ENCODE data around the gene PIGU. TPM values are rescaled to one million over a fixed set of nuclear protein-coding genes. Genes with fewer than 3 reads are reported as not detected.
"Not testable (repeated sequence)": the region's sequence is repeated elsewhere in the genome, so short reads cannot be mapped to it uniquely, and the experiment has no call there.

The PIGU gene
- polyA plus RNA-seq, 1 donor from 2014 or later = 35.8 TPM

- no peaks in the 10 kb centered on the region for H3K27me3 ChIP-seq (ENCODE audit: insufficient read depth, low read depth, low read length)
- no peaks in the 10 kb centered on the region for H3K79me2 ChIP-seq (replicated peaks; ENCODE audit: insufficient read depth, low read length)
- no peak overlapping the region for H3K4me3 ChIP-seq (ENCODE audit: low read length)
- no peaks in the 10 kb centered on the region for H3F3A ChIP-seq (ENCODE audit: insufficient read depth, low read length, poor library complexity, severe bottlenecking)
- no peak overlapping the region for H3K27ac ChIP-seq (ENCODE audit: low read length)
- no peak overlapping the region for H3K9ac ChIP-seq (ENCODE audit: low read length)
- H3K9me3 ChIP-seq (ENCODE audit: low read length) = no peaks in the 10 kb centered on the region
- no peak overlapping the region for H2AFZ ChIP-seq (ENCODE audit: low read depth, low read length)
- H3K4me2 ChIP-seq (ENCODE audit: low read length) = no peak overlapping the region
- TF ChIP-seq CTCF (IDR thresholded peaks at IDR 0.05; ENCODE audit: poor library complexity, severe bottlenecking) = no peak
- no peak for TF ChIP-seq SMC3 (conservative IDR thresholded peaks at IDR 0.05; ENCODE audit: poor library complexity)
- no peak for TF ChIP-seq TAF1 (IDR thresholded peaks at IDR 0.05; ENCODE audit: low read depth)
- no peak for TF ChIP-seq RAD21 (conservative IDR thresholded peaks at IDR 0.05)
- no peak for TF ChIP-seq EP300 (conservative IDR thresholded peaks at IDR 0.05; ENCODE audit: poor library complexity, severe bottlenecking)
- TF ChIP-seq EZH2 (IDR thresholded peaks at IDR 0.05; ENCODE audit: borderline replicate concordance, insufficient read depth, low read length, poor library complexity, severe bottlenecking) = no peak
- no peaks in the 10 kb centered on the region for H3K36me3 ChIP-seq (ENCODE audit: insufficient read depth, low read length)
- H4K20me1 ChIP-seq (ENCODE audit: insufficient read depth) = no peaks in the 10 kb centered on the region
- no peaks in the 10 kb centered on the region for H3K9me2 ChIP-seq (ENCODE audit: insufficient read depth, low read length)
These were observed 61.4 kb downstream of the PIGU start for GRCh38 chr20:34615477-34615876.

GRCh38 chr20:34611976-34612375 lies 64.9 kb downstream of the PIGU start:
- not testable (repeated sequence) for H3K79me2 ChIP-seq (replicated peaks; ENCODE audit: insufficient read depth, low read length); H2AFZ ChIP-seq (ENCODE audit: low read depth, low read length); H3K4me2 ChIP-seq (ENCODE audit: low read length); H3K36me3 ChIP-seq (ENCODE audit: insufficient read depth, low read length); H3K9me3 ChIP-seq (ENCODE audit: low read length); H3K27me3 ChIP-seq (ENCODE audit: insufficient read depth, low read depth, low read length); H4K20me1 ChIP-seq (ENCODE audit: insufficient read depth); H3K27ac ChIP-seq (ENCODE audit: low read length); H3K9me2 ChIP-seq (ENCODE audit: insufficient read depth, low read length); H3K9ac ChIP-seq (ENCODE audit: low read length); H3F3A ChIP-seq (ENCODE audit: insufficient read depth, low read length, poor library complexity, severe bottlenecking); H3K4me3 ChIP-seq (ENCODE audit: low read length)

- no peak for TF ChIP-seq CTCF (IDR thresholded peaks at IDR 0.05; ENCODE audit: poor library complexity, severe bottlenecking)
- no peak for TF ChIP-seq MXI1 (conservative IDR thresholded peaks at IDR 0.05; ENCODE audit: poor library complexity, severe bottlenecking)
- Histone ChIP-seq H2AFZ (ENCODE audit: low read depth, low read length) (no peak overlapping the region), H3K4me2 (ENCODE audit: low read length) (no peak overlapping the region), H3K27ac (ENCODE audit: low read length) (no peak overlapping the region), H3K79me2 (replicated peaks; ENCODE audit: insufficient read depth, low read length) (no peaks in the 10 kb centered on the region), H3F3A (ENCODE audit: insufficient read depth, low read length, poor library complexity, severe bottlenecking) (no peaks in the 10 kb centered on the region), H3K4me3 (ENCODE audit: low read length) (no peak overlapping the region), H4K20me1 (ENCODE audit: insufficient read depth) (no peaks in the 10 kb centered on the region), H3K36me3 (ENCODE audit: insufficient read depth, low read length) (no peaks in the 10 kb centered on the region), H3K9me3 (ENCODE audit: low read length) (no peaks in the 10 kb centered on the region), H3K9ac (ENCODE audit: low read length) (no peak overlapping the region), H3K27me3 (ENCODE audit: insufficient read depth, low read depth, low read length) (no peaks in the 10 kb centered on the region), H3K9me2 (ENCODE audit: insufficient read depth, low read length) (no peaks in the 10 kb centered on the region)
These were observed 69.8 kb downstream of the PIGU start for GRCh38 chr20:34607066-34607465.
